GM18867 (cell line): Measurements from ENCODE around the gene SLC9A3.

ENCODE experiments used
- ATAC-seq: cut with Tn5 transposase; IDR thresholded peaks from one replicate; pipeline ENCODE4 v1.9.1; 2021; ENCODE audit warnings: mild to moderate bottlenecking, moderate library complexity; ENCODE audit not compliant: unreplicated experiment

The SLC9A3 gene

GRCh38 chr5:464843-465590 lies 59.2 kb downstream of the SLC9A3 start:
- no peak for ATAC-seq

GRCh38 chr5:464446-464842 lies 59.8 kb downstream of the SLC9A3 start:
- ATAC-seq = no peak

- no peak for ATAC-seq
Measured at GRCh38 chr5:463952-464351, 60.3 kb downstream of the SLC9A3 start.

GRCh38 chr5:463301-463700 lies 60.9 kb downstream of the SLC9A3 start:
- no peak for ATAC-seq

GRCh38 chr5:462051-462481 lies 62.2 kb downstream of the SLC9A3 start:
- no peak for ATAC-seq

GRCh38 chr5:460273-460625 lies 64.0 kb downstream of the SLC9A3 start:
- no peak for ATAC-seq

- no peak for ATAC-seq
Measured at GRCh38 chr5:459562-460272, 64.5 kb downstream of the SLC9A3 start.

GRCh38 chr5:458547-459353 lies 65.5 kb downstream of the SLC9A3 start:
- no peak for ATAC-seq

GRCh38 chr5:457195-457961 lies 66.9 kb downstream of the SLC9A3 start:
- ATAC-seq = no peak

- no peak for ATAC-seq
Measured at GRCh38 chr5:456351-457194, 67.7 kb downstream of the SLC9A3 start.

GRCh38 chr5:455806-456205 lies 68.4 kb downstream of the SLC9A3 start:
- ATAC-seq = no peak

- no peak for ATAC-seq
Measured at GRCh38 chr5:454936-455335, 69.3 kb downstream of the SLC9A3 start.

GRCh38 chr5:453725-454481 lies 70.3 kb downstream of the SLC9A3 start:
- ATAC-seq = no peak

- ATAC-seq = no peak
Measured at GRCh38 chr5:452978-453710, 71.1 kb downstream of the SLC9A3 start.

- no peak for ATAC-seq
Measured at GRCh38 chr5:451587-452458, 72.4 kb downstream of the SLC9A3 start.

GRCh38 chr5:449151-449550 lies 75.1 kb downstream of the SLC9A3 start:
- no peak for ATAC-seq

GRCh38 chr5:448766-449090 lies 75.5 kb downstream of the SLC9A3 start:
- no peak for ATAC-seq
